ENCODE results near the gene BPTF. TPM values are rescaled to one million over a fixed set of nuclear protein-coding genes. Genes with fewer than 3 reads are reported as not detected.
"Not testable (repeated sequence)": the region's sequence is repeated elsewhere in the genome, so short reads cannot be mapped to it uniquely, and the experiment has no call there.

The BPTF gene
- total RNA-seq, 1 donor from 2014 or later, result 79.2 TPM

GRCh38 chr17:67993153-67993997 lies 168.1 kb downstream of the BPTF start:
- H3K27ac ChIP-seq (replicated peaks), result peak overlapping the region; percentile 99
- no peaks in the 10 kb centered on the region for H3K9me3 ChIP-seq (replicated peaks)
- TF ChIP-seq, protein P1, sequence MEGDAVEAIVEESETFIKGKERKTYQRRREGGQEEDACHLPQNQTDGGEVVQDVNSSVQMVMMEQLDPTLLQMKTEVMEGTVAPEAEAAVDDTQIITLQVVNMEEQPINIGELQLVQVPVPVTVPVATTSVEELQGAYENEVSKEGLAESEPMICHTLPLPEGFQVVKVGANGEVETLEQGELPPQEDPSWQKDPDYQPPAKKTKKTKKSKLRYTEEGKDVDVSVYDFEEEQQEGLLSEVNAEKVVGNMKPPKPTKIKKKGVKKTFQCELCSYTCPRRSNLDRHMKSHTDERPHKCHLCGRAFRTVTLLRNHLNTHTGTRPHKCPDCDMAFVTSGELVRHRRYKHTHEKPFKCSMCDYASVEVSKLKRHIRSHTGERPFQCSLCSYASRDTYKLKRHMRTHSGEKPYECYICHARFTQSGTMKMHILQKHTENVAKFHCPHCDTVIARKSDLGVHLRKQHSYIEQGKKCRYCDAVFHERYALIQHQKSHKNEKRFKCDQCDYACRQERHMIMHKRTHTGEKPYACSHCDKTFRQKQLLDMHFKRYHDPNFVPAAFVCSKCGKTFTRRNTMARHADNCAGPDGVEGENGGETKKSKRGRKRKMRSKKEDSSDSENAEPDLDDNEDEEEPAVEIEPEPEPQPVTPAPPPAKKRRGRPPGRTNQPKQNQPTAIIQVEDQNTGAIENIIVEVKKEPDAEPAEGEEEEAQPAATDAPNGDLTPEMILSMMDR (IDR thresholded peaks at IDR 0.05; ENCODE audit: borderline replicate concordance), result peak; percentile 32
- intact Hi-C loops (cut with micrococcal nuclease), result no loop called here
- H3K27me3 ChIP-seq (ENCODE audit: low read depth), result no peaks in the 10 kb centered on the region
- peak; percentile 87 for DNase-seq
- peaks cover 5% of the 10 kb centered on the region for H3K36me3 ChIP-seq
- H3K4me3 ChIP-seq, result peak overlapping the region; percentile 87
- peaks cover 42% of the 10 kb centered on the region for H3K4me1 ChIP-seq

DNA sequence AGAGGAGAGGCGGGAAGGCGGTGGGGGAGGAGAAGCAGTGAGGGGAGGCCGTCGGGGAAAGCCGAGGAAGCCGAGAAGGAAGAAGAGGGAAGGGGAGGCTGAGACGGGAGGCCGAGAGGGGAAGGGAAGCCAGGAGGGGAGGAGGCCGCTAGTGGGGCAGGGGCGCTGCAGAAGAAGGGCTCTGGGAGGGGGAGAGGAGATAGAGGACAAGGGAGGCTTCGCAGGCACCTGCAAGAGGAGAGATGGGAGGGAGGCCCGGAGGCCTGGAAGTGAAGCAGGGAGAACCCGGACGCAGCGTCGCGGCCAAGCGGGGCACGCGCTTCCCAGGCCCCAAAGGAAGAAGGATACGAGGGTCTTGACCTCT lies 168.7 kb downstream of the BPTF start:
- intact Hi-C loops (cut with micrococcal nuclease), result no loop called here
- no peak for DNase-seq

DNA sequence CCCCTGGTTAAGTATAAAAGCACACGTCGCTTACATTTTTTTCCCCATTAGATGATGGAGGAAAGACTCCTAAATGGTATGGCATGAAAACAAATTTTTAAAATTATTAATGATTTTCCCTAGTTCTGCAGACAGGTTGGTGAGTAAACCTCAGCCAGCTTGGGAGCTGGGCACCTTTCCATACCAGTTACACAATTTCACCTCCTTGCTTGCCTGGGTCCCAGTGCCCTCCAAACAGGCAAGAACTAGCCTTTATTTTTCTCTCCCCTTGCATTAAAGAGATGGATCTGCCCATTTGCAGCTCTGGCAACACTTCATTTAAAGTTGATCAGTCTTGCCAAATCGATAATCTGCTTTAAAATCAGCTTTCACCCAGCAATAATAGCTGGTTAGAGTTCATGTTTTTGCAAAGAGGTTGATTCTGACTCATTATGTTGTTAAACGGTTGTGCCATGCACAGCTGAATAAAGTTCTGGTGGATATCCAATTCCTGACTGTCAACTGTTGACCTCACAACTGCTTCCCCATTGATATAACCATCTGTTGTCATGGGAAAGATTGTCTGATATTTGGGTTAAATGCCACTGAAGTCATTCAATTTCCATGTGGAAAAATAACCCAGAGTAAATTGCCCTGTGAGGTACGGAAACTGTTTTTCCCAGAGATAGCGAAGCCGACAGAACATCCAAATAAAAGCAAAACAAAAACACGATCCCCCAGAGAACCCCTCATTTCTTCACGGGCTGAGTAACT lies 169.7 kb downstream of the BPTF start:
- no peaks in the 10 kb centered on the region for H3K27me3 ChIP-seq (ENCODE audit: low read depth)
- no peaks in the 10 kb centered on the region for H3K9me3 ChIP-seq (replicated peaks)
- H3K4me3 ChIP-seq, result peak overlapping the region; percentile 84
- peaks cover 5% of the 10 kb centered on the region for H3K36me3 ChIP-seq
- TF ChIP-seq, protein P1 (IDR thresholded peaks at IDR 0.05; ENCODE audit: borderline replicate concordance), result no peak
- intact Hi-C loops (cut with micrococcal nuclease), result no loop called here
- H3K4me1 ChIP-seq, result peaks cover 42% of the 10 kb centered on the region
- no peak for DNase-seq
- peak overlapping the region; percentile 97 for H3K27ac ChIP-seq (replicated peaks)

More for the DNA sequence above, 168.7 kb downstream of the BPTF start:
- TF ChIP-seq, protein P1 (IDR thresholded peaks at IDR 0.05; ENCODE audit: borderline replicate concordance), result no peak
- Histone ChIP-seq H3K9me3 (replicated peaks) (no peaks in the 10 kb centered on the region), H3K27me3 (ENCODE audit: low read depth) (no peaks in the 10 kb centered on the region), H3K4me3 (peak overlapping the region; percentile 84), H3K36me3 (peaks cover 5% of the 10 kb centered on the region), H3K4me1 (peaks cover 42% of the 10 kb centered on the region), H3K27ac (replicated peaks) (peak overlapping the region; percentile 97)

DNA sequence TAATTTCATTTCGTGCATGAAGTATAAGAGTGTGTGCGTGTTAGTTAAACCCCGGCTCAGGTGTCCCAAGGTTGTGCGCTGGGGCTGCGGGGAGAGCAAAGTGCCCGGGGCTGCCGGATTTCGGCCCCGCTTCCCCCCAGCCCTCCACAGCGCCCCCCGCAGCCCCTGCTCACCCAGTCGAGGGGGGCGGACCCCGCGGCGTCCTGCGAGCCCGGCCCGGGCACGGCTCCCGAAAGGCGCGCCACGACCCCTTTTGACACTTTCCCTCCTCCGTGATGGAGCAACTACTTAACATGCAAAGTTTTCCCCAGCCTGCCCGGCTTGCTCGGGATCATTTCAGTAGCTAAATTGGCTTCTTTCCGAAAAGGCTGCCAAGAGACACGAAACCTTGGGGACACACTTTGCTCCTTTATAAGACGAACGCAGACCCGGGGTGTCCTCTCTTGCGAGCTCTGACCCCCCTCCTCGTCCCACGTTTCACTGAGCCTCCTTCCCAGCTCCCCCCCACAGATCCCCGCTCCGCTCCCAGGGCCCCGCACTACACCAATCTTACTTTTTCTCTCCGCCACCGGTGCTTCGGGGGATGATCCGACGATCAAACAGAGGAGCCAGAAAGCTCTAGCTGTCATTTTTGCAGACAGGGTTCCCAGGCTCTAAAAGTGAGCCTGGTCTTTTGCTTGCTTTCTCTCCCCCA lies 170.4 kb downstream of the BPTF start:
- DNase-seq, result peak; percentile 38
- Histone ChIP-seq H3K4me3 (peak overlapping the region; percentile 84), H3K9me3 (replicated peaks) (no peaks in the 10 kb centered on the region), H3K36me3 (peaks cover 5% of the 10 kb centered on the region), H3K27ac (replicated peaks) (peak overlapping the region; percentile 97), H3K4me1 (peaks cover 42% of the 10 kb centered on the region), H3K27me3 (ENCODE audit: low read depth) (no peaks in the 10 kb centered on the region)
- intact Hi-C loops (cut with micrococcal nuclease), result no loop called here
- TF ChIP-seq, protein P1 (IDR thresholded peaks at IDR 0.05; ENCODE audit: borderline replicate concordance), result no peak

DNA sequence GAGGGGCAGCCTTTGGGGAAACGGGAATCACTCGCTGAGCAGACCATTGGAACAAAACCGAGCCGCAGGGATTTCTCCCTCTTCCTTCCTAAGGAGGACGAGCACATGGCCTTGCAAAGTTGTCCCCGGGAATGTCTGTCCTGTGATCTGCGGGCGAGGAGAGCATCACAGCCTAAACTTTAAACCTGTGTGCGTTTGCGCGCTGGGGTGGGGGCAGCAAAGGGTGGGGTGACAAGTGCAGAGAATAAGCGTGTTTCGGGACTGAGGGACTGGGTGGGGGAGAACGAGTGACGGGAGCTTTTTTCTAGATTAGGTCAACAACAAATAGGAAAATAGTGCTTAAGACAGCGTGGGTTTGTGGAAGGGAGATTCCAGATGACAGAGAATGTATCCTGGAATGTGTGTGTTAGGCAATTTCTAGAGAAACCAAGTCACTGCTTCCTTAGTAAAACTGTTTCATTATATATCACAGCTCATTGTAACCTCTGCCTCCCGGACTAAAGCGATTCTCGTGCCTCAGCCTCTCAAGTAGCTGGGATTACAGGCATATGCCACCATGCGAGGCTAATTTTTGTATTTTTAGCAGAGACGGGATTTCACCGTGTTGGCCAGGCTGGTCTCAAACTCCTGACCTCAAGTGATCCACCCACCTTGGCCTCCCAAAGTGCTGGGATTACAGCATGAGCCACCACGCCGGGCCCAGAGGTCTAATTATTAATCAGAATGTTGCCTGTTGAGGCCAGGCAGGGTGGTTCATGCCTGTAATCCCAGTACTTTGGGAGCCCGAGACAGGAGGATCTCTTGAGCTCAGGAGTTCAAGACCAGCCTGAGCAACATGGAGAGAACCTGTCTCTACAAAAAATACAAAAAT lies 171.2 kb downstream of the BPTF start, which contains the start of gene C17orf58:
TSS of gene C17orf58 (minus strand) at position 169 of the 871 bp plus-strand sequence. CDS start 271 bp downstream, outside the sequence.
- H3K4me1 ChIP-seq, result peaks cover 42% of the 10 kb centered on the region
- H3K4me3 ChIP-seq, result peak within 1 kb of the TSS; percentile 84
- DNase-seq; intact Hi-C loops (cut with micrococcal nuclease); H3K27me3 ChIP-seq (ENCODE audit: low read depth); H3K36me3 ChIP-seq; H3K9me3 ChIP-seq (replicated peaks): not testable (repeated sequence)
- H3K27ac ChIP-seq (replicated peaks), result peak within 1 kb of the TSS; percentile 97
